Measurements from ENCODE around the gene CALHM4.

CALHM4 gene

DNA sequence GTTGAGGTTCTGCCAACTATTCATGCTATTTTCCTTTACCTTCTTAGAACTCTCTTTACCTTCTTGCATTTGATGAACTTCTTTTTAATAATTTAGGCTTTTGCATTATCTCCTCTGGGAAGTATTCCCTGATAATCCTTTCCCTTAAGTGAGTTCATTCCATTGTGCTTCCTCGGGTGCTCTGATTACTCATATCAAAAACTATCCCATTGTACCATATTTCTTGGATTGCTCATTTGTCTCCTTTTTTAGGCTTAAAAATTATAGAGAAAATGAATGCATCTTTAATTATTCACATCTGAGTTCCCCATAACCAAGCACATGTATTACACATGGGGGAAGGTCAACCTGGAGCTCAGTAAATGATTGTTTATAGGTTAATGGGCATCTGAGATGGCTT, 2.5 kb downstream of the CALHM4 start:
- TF ChIP-seq, protein P1, sequence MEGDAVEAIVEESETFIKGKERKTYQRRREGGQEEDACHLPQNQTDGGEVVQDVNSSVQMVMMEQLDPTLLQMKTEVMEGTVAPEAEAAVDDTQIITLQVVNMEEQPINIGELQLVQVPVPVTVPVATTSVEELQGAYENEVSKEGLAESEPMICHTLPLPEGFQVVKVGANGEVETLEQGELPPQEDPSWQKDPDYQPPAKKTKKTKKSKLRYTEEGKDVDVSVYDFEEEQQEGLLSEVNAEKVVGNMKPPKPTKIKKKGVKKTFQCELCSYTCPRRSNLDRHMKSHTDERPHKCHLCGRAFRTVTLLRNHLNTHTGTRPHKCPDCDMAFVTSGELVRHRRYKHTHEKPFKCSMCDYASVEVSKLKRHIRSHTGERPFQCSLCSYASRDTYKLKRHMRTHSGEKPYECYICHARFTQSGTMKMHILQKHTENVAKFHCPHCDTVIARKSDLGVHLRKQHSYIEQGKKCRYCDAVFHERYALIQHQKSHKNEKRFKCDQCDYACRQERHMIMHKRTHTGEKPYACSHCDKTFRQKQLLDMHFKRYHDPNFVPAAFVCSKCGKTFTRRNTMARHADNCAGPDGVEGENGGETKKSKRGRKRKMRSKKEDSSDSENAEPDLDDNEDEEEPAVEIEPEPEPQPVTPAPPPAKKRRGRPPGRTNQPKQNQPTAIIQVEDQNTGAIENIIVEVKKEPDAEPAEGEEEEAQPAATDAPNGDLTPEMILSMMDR (IDR thresholded peaks at IDR 0.05; ENCODE audit: insufficient read depth, low read depth, low read length, missing control alignments), result no peak
- H3K4me3 ChIP-seq (ENCODE audit: low read length), result no peak overlapping the region
- DNase-seq (ENCODE audit: low read depth), result peak; percentile 52

DNA sequence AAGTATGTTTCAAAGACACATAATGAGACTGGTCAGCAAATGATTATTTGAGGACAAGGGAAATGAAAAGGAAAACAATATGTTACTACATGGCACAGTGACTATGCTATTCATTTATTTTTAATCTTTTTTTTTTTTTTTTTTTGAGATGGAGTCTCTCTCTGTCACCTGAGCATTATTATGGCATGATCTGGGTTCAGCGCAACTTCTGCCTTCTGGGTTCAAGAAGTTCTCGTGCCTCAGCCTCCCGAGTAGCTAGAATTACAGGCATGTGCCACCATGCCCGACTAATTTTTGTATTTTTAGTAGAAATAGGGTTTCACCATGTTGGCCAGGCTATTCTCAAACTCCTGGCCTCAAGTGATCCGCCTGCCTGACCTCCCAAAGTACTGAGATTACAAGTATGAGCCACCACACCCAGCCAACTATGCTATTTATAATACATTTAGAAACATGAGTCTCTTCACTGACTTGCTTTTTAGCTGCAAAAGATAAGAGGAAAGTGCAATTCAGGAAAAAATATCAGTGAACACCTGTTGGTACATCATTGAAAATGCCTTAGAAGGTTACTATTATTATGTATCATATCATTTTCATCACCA, 3.4 kb downstream of the CALHM4 start:
- no peak overlapping the region for H3K4me3 ChIP-seq (ENCODE audit: low read length)
- DNase-seq (ENCODE audit: low read depth), result no peak
- TF ChIP-seq, protein P1 (IDR thresholded peaks at IDR 0.05; ENCODE audit: insufficient read depth, low read depth, low read length, missing control alignments), result no peak

GRCh38 chr6:116557893-116558292, 4.3 kb downstream of the CALHM4 start:
- TF ChIP-seq, protein P1 (IDR thresholded peaks at IDR 0.05; ENCODE audit: insufficient read depth, low read depth, low read length, missing control alignments), result no peak
- no peak overlapping the region for H3K4me3 ChIP-seq (ENCODE audit: low read length)
- DNase-seq (ENCODE audit: low read depth), result peak; percentile 97

DNA sequence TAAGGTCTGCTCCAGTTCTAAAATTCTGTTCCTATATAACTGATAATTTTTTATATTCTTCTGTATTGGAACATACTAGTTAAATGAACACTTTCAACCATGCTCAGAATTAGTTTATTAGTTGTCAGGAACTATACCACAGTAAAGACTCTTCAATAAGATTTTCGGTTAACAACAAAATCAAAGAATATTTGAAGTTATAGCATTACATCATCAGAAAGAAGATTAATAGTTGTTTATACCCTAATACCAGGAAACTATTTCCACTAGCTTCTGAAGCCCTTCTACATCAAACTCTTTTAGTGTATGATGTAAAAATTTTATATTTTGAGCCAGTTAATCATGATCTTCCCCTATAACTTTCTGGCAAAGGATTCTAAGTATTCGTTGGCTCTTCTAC, 6.6 kb downstream of the CALHM4 start:
- no peak for DNase-seq (ENCODE audit: low read depth)
- TF ChIP-seq, protein P1 (IDR thresholded peaks at IDR 0.05; ENCODE audit: insufficient read depth, low read depth, low read length, missing control alignments), result no peak

DNA sequence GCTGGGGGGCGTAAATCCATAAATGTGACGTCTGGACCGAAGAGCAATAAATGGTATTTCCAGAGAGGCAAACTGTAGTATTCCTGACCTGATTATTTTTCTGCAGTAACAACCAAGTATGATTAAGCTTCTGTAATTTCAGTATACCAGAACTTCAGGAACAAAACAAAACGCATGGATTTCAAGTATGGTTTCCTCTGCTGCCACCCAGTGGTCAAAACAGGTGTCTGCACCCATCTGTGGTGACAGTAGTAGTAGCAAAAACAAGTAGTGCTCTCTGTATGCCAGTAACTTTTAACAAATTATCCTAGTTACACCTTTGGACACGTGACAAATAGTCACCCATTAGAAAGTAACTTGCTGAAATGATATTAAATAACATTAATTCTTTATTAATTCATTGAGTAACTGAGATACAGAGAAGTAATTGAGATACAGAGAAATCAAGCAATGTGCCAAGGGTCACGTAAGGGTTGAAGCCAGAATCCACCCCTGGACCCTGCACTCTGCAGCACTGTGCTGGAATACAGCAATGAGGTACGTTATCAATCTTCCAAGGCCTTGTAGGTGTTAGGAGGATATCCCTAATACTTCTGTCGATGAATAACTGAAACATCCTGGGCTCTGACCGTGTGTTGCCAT, 7.9 kb downstream of the CALHM4 start:
- TF ChIP-seq, protein P1 (IDR thresholded peaks at IDR 0.05; ENCODE audit: insufficient read depth, low read depth, low read length, missing control alignments), result peak; percentile 93
- H3K4me3 ChIP-seq (ENCODE audit: low read length), result no peak overlapping the region
- DNase-seq (ENCODE audit: low read depth), result peak; percentile 75

More for the DNA sequence above, 6.6 kb downstream of the CALHM4 start:
- no peak overlapping the region for H3K4me3 ChIP-seq (ENCODE audit: low read length)

DNA sequence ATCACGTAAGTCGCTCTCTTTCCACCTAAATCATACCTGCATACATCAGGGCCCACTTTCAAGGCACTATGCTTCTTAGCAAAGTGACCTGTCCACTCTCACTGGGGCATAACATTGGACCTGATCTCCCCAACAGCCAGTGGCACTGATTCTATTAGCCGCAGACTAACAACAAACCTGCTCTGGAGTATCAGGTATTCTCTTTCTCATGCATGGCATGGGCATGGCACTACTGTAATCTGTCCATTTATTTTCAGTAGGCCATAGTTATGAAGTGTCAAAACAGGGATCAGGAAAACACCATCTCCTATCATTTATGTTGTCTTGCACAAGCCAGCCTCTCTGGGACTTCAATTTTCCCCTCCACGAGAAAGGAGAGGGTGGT, 8.5 kb downstream of the CALHM4 start:
- no peak overlapping the region for H3K4me3 ChIP-seq (ENCODE audit: low read length)
- DNase-seq (ENCODE audit: low read depth), result no peak
- TF ChIP-seq, protein P1 (IDR thresholded peaks at IDR 0.05; ENCODE audit: insufficient read depth, low read depth, low read length, missing control alignments), result no peak

- TF ChIP-seq, protein P1 (IDR thresholded peaks at IDR 0.05; ENCODE audit: insufficient read depth, low read depth, low read length, missing control alignments), result no peak
- no peak overlapping the region for H3K4me3 ChIP-seq (ENCODE audit: low read length)
- DNase-seq (ENCODE audit: low read depth), result no peak
Observed at GRCh38 chr6:116562614-116563013, 9.1 kb downstream of the CALHM4 start.
